Lower lobe of right lung (tissue), 2 donors: Measurements from ENCODE around the gene ZFAND2B. TPM values are rescaled to one million over a fixed set of nuclear protein-coding genes. Genes with fewer than 3 reads are reported as not detected.

Experiments used
- ATAC-seq, 2 donors: fragments of 200-7000 bp; cut with Tn5 transposase; one replicate each; pipeline ENCODE4 v1.9.1; 2020 to 2022; ENCODE audit warnings: mild to moderate bottlenecking in 2 of 2, moderate library complexity in 2 of 2
- DNase-seq: peaks from one replicate; pipeline ENCODE4 v3.0.0-alpha.2; 2020
- H3K27ac ChIP-seq: fragments of 200-600 bp; one replicate; pipeline ENCODE4 v1.8.0; 2022
- H3K27me3 ChIP-seq: fragments of 200-600 bp; one replicate; pipeline ENCODE4 v1.8.0; 2022; ENCODE audit warnings: low read depth
- H3K36me3 ChIP-seq: fragments of 200-600 bp; one replicate; pipeline ENCODE4 v1.8.0; 2022; ENCODE audit warnings: mild to moderate bottlenecking
- H3K4me1 ChIP-seq: fragments of 200-600 bp; one replicate; pipeline ENCODE4 v1.8.0; 2022
- H3K4me3 ChIP-seq: fragments of 200-600 bp; one replicate; pipeline ENCODE4 v1.8.0; 2022; ENCODE audit warnings: mild to moderate bottlenecking
- H3K9me3 ChIP-seq: fragments of 200-600 bp; one replicate; pipeline ENCODE4 v1.8.0; 2022
- CTCF ChIP-seq: fragments of 200-600 bp; IDR thresholded peaks from one replicate; pipeline ENCODE4 v1.8.0; 2022; ENCODE audit warnings: antibody characterized with exemption, mild to moderate bottlenecking
- intact Hi-C: fragments of 100-400 bp; cut with DNase I; formaldehyde crosslinking; loops from one replicate; pipeline ENCODE4 v1.11.0; 2022
- total RNA-seq: library from RNA; stranded (reverse); fragmentation: NEBNext Ultra II Directional; extraction: Animal tissue kit (Norgen Biotek cat#: 25700); gene quantifications from one replicate; pipeline ENCODE4 v1.2.1, GENCODE V29; 2021
- donor health status: DM: no; HTN: yes; CAD: no; lungs with severe emphysema.

The ZFAND2B gene
- total RNA-seq, 1 donor from 2014 or later, result 32.6 TPM

GRCh38 chr2:219250049-219250781 lies 43.6 kb downstream of the ZFAND2B start:
- DNase-seq (no peak), ATAC-seq (no peak)
- Histone ChIP-seq H3K27ac (peak overlapping the region; percentile 91), H3K27me3 (no peaks in the 10 kb centered on the region), H3K4me1 (peaks cover 76% of the 10 kb centered on the region), H3K4me3 (peak overlapping the region; percentile 41), H3K9me3 (no peaks in the 10 kb centered on the region), H3K36me3 (peaks cover 28% of the 10 kb centered on the region)
- TF ChIP-seq CTCF, result no peak
- intact Hi-C loops, result no loop called here

- ATAC-seq (no peak), DNase-seq (no peak)
- Histone ChIP-seq H3K27me3 (no peaks in the 10 kb centered on the region), H3K36me3 (peaks cover 28% of the 10 kb centered on the region), H3K9me3 (no peaks in the 10 kb centered on the region), H3K27ac (peak overlapping the region; percentile 85), H3K4me3 (peak overlapping the region; percentile 72), H3K4me1 (peaks cover 67% of the 10 kb centered on the region)
- intact Hi-C loops, result no loop called here
- no peak for TF ChIP-seq CTCF
These were observed 45.1 kb downstream of the ZFAND2B start for GRCh38 chr2:219251656-219252055.

GRCh38 chr2:219252084-219252483 lies 45.5 kb downstream of the ZFAND2B start:
- DNase-seq (no peak), ATAC-seq (no peak)
- peak overlapping the region; percentile 85 for H3K27ac ChIP-seq
- peaks cover 62% of the 10 kb centered on the region for H3K4me1 ChIP-seq
- intact Hi-C loops, result no loop called here
- no peaks in the 10 kb centered on the region for H3K9me3 ChIP-seq
- peaks cover 23% of the 10 kb centered on the region for H3K36me3 ChIP-seq
- no peak for TF ChIP-seq CTCF
- peak overlapping the region; percentile 72 for H3K4me3 ChIP-seq
- no peaks in the 10 kb centered on the region for H3K27me3 ChIP-seq

- Histone ChIP-seq H3K9me3 (no peaks in the 10 kb centered on the region), H3K4me3 (peak overlapping the region; percentile 72), H3K4me1 (peaks cover 58% of the 10 kb centered on the region), H3K27ac (peak overlapping the region; percentile 85), H3K36me3 (peaks cover 19% of the 10 kb centered on the region), H3K27me3 (no peaks in the 10 kb centered on the region)
- intact Hi-C loops, result no loop called here
- TF ChIP-seq CTCF, result no peak
- no peak for ATAC-seq
- no peak for DNase-seq
These were observed 46.0 kb downstream of the ZFAND2B start for GRCh38 chr2:219252570-219252899.

- H3K27me3 ChIP-seq, result no peaks in the 10 kb centered on the region
- peak within 1 kb of the TSS; percentile 72 for H3K4me3 ChIP-seq
- H3K27ac ChIP-seq, result peak within 1 kb of the TSS; percentile 85
- TF ChIP-seq CTCF, result no peak
- H3K9me3 ChIP-seq, result no peaks in the 10 kb centered on the region
- H3K36me3 ChIP-seq, result peaks cover 14% of the 10 kb centered on the region
- peak; percentile 66 for DNase-seq
- ATAC-seq, result peak; percentile 6 to 31
- intact Hi-C loops, result no loop called here
- H3K4me1 ChIP-seq, result peaks cover 53% of the 10 kb centered on the region
These were observed 46.5 kb downstream of the ZFAND2B start, which contains the start of gene TUBA4B for GRCh38 chr2:219252900-219253752. TSS of gene TUBA4B (plus strand) at chr2:219253243. CDS start at chr2:219253408, 165 bp downstream.
